GM19238 (cell line): ENCODE results near the gene STK40.

ENCODE experiments used
- DNase-seq: peaks from one replicate; pipeline ENCODE4 v3.0.0; 2011; ENCODE audit warnings: low spot score; ENCODE audit not compliant: insufficient read length

STK40 gene, protein sequence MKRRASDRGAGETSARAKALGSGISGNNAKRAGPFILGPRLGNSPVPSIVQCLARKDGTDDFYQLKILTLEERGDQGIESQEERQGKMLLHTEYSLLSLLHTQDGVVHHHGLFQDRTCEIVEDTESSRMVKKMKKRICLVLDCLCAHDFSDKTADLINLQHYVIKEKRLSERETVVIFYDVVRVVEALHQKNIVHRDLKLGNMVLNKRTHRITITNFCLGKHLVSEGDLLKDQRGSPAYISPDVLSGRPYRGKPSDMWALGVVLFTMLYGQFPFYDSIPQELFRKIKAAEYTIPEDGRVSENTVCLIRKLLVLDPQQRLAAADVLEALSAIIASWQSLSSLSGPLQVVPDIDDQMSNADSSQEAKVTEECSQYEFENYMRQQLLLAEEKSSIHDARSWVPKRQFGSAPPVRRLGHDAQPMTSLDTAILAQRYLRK

DNA sequence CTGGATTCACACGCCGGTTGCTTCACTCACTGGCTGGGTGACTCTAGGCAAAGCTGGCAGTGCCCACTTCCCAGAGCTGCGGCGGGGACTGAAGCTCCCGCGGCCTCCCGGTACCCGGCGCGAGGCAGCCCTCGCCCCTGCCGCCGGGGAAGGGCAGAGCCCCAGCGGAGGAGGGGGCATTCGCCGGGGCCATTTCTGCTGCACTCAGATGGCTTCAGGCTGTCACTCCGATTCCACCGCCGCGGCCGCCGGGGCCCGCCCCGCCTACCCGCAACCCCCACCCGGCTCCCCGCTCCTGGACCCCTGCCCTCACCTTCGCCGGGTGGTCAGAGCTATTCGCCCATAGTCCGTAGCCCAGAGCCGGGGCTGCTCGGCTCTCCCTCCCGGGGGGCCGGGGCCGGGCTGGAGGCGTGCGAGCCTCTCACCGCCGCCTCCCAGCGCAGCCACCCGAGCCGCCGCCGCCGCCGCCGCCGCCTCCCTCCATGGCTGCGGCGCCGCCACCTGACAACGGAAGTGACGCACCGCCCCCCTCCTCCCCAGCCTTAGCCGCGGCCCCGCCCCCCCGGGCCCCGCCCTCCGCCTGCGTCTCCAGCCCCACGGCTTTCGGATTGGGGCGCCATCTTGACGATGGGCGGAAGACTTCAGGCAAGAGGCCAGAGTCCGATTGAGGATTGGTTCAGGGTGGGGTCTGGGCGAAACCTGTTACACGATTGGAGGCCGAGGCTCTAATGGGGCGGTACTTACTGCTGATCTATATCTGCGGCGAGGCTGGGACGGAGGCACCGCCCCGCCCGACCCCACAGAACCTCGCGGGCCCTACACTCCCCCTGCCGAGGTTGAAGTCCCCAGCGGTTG, at the start of gene STK40:
Gene STK40, minus strand, starts transcription at position 515 of the 855 bp plus-strand sequence. CDS start 24,592 bp downstream, outside the sequence.
- DNase-seq = peak; percentile 90

DNA sequence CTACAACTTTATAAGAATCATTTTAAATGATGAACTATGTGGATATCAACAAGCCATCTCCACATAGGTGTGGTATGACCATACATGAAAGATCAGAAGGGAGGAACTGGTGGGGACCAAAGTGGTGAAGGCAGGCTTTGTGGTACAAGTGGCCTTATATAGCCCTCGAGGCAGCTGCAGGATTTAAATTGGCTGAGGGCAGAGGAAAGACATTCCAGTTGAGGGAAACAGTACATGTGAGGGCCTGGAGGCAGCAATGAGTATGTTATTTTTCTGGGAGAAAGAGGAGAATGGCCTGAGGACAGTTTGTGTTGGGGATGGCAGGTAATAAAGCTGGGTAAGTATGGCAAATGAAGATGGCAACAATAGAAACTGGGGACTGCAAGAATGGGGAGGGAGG, 47.4 kb upstream of the STK40 start:
- no peak for DNase-seq

DNA sequence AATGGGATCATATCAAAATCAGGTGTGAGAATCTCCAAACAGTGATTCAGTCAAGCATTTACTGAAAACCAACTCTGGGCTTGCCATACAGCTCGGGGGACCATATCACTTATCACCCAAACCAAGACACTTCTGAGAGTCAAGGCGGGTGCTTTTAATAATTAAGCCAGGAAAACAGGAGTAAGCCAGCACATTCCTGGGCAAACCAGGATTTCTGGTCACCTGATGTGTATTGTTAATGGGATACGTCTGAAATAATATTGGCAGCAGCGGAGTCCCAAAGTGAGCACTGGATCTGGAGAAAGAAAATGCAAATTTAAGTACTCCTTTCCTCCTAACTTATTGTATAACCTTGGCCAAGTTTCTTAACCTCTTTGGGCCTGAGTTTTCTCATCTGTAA, 46.9 kb upstream of the STK40 start:
- no peak for DNase-seq

DNA sequence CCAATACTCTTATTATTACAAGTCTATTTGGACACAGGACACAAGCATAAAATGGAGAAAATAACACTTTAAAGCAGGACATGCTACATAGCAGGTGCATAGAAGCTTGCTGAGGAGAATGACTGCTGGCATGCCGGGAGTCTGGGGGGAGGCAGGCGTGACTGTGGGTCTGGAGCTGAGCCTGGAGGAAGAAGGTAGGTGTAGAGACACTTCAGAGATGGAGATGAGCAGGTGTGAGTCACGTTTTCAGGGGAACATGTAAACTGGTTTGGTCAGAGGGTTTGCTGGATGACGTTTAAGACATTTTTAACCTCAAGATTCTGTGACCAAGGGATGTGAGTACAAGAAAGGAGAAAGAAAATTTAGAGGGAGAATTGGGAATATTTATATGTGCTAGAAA, 40.1 kb upstream of the STK40 start:
- DNase-seq = no peak

DNA sequence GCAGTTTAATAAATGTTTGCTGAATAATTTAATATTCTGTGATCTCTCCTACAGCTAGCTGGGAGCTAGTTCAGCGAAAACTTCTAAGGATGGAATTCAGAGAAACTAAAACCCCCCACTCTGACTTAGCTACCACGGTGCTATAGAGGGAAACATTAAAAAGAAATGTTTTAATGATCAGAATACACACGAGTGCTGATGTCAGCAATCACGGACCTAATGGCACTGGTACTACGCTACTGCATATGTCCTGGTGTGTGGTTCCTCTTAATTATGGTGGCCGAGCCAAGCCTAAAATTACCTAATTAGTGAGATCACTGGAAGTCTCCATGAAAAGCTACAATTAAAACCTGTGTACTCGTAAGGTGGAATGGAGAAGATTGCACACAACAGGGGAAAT, 35.9 kb upstream of the STK40 start:
- DNase-seq = no peak

DNA sequence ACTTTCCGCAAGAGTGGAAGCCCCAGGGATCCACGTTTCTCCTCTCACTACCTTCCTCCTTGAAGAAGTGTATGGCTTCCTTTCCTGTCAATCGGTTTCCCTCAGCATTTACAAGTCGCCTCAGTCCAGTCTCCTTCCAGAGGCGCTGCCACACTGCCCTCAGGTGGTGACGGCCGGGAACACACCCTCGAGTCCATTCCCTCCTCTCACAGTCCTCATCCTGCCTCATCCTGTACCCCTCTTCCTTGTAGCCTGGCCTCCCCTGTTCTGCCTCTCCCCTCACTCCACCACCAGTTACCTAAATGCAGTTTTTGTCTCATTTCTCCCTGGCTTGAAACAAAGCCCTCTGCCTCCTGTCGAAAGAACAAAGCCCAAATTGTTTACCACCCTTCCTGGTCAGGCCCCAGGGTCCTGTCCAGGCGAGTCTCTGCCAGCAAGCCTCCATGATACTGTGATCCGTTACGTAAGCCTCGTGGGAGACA, 35.2 kb upstream of the STK40 start:
- peak; percentile 69 for DNase-seq

DNA sequence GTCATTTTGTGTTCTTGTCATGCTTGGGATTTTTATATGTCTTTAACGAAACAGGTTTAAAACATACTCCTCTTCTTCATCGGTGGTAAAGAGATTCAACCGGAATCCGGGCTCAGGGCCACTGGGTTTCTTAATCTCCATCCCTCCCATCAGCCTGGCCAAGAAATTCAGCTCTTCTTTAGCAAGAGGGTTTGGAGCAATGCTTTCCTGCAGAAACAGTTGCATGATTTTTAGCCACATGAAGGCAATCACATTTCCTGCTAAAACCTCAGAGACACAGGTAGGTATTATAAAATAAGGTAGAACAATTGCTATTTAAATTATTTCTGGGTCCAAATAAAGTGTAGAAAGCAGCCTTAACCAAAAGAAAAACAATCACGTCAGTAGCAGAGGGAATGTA, 34.7 kb upstream of the STK40 start:
- no peak for DNase-seq

DNA sequence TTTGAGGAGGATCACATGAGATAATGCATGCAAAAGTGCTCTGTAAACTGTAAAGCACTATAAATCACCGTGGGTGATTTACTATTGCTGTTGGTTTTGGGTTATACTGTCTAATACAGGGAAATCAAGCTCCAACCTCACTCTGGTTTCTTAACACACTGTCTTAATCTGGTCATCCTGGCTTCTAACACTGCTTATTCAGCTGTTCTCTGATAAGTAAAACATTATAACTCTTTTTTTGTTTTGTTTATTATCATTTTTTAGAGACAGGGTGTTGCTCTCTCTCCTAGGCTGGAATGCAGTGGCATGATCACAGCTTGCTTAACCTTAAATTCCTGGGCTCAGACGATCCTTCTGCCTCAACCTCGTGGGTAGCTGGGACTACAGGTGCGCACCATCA, 33.8 kb upstream of the STK40 start:
- DNase-seq = no peak

DNA sequence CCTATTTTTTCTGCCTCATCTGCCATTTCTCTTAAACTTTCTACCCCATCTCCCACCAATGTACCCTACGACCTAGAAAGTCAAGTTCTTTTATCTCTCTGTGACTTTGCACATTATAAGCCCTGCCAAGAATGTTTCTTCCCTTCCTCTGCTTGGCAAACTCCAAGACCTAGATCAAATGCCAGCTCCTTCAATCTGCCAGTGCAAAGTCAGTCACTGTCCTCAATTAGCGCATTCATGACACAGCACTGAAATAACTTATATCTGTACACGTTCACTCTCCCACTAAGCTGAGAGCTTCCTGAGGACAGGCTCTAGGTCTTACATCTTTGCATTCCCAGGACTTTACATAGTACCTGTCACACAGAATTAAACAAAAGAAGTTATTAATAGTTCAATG, 33.4 kb upstream of the STK40 start:
- no peak for DNase-seq

DNA sequence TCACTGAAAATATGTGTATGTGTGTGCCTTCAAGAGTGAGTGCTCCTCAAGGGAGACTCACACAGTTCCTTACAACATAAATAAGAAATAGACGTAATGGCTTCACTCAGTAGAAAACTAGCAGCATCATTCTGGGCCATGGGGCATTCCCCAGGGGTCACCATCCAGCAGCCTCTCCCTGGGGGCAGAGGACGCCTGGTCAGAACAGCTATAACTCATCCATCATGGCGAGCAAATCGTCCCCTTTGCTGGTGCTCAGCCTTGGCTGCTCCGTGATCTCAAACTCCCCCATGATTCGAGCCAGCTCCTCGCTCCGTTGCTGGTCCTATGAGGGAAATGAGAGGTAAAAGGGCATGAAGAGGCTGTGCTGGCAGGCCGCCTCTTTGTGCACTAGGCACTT, 32.2 kb upstream of the STK40 start:
- no peak for DNase-seq

DNA sequence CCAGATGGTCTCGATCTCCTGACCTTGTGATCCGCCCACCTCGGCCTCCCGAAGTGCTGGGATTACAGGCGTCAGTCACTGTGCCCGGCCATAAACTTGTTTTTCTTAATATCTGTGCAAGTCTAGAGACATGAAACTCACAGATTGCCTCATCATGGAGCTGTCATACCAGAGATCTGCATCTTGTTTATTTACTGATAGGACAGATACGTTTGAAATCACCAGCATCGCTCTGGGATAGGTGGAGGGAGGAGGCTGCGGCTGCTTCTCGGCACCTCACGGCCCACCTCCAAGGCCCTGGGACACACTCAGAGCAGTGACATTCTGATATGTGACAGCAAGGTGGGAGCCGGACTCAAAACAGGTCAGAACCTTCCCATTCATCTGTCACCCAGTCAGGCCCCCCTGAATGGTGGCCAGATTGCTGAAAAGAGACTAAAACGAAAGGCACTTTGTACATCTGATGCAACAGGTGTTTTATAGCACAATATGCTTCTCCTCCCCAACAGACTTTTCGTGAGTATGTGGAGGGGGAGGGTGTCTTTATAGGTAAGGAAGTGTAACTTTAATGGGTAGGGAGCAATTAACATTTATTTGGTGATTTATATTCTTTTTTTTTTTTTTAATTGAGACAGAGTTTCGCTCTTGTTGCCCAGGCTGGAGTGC, 30.1 kb upstream of the STK40 start:
- no peak for DNase-seq

DNA sequence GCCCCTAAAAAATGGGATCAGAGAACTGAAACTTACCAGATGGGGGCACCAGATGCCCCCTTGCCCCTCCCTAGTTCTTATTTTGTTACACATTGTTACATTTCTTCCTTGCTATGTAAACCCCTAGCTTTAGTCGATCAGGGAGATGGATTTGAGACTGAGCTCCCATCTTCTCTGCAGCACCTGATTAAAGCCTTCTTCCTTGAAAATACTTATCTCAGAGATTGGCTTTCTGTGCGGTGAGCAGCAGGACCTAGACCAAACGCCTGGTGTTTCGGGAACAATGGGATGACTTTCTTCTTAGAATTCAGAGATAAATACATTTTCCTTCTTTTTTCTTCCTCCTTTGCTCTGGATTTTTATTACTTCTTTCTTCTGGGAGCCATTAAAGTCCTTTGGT, 28.7 kb upstream of the STK40 start:
- DNase-seq = no peak

DNA sequence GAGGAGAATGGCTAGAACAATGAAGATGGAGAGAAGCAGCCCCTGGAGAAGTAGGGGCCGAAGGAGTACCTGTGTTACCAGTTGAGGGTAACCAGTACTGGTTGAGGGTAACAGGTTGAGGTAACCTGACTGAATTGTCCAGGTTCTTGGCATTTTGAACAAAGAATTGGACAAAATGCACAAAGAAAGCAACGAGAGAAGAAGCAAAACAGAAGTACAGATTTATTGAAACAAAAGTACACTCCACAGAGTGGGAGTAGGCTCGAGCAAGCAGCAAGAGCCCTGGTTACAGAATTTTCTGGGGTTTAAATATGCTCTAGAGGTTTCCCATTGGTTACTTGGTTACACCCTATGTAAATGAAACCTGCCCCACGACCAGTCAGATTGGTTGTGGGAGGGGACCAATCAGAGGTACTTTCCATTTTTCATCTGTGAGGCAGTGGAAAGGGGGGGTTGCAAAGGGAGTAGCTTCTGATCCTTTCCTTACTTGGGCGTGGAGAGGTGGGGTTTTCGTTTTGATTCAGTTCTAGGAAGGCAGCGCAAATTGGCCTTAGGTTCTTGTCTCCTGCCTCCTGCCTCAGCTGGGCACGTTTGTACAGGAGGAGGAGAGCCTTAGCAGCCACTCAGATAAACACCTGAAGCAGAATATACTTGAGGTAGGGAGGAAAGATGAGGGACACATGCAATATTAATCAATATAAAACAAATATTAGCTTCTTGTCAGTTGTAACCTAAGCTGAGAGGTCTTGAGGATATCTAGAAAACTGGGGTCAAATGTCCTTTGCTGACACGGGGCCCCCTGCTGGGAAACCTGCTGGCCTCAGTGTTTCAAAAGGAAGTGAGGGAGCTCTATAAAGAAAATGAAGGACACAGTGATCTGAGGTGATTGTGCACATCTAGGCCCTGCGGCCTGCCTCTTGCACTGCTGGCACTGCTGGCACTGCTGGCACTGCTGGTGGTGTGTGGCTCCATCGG, 26.2 kb upstream of the STK40 start:
- no peak for DNase-seq

DNA sequence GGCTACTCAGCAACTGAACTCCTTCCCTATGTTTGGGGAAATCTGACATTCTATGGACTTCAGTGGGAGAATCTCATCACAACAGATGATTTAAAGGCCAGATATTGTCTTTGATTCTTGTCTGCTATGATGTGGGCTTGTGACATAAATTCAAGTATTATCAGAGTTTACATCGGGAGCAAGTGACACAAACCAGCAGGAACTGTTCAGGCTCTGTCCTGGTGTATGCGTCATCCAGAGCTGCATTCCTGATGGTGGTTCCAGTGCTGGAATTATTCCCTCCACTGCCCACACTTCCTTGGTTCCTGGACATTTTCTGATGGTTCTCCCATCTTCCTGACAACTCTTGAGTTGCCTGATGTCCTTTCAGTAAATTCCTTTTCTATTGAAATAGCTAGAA, 22.8 kb upstream of the STK40 start:
- no peak for DNase-seq

DNA sequence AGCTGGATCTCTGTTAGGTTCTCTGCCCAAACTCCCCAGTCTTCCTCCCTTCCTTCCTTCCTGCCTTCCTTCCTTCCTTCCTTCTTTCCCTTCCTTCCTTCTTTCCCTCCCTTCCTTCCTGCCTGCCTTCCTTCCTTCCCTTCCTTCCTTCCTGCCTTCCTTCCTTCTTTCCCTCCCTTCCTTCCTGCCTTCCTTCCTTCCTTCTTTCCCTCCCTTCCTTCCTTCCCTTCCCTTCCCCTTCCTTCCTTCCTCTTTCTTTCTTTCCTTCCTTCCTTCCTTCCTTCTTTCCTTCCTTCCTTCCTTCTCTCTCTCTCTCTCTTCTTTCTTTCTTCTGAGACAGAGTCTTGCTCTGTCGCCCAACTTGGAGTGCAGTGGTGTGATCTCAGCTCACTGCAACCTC, 20.7 kb upstream of the STK40 start:
- no peak for DNase-seq

DNA sequence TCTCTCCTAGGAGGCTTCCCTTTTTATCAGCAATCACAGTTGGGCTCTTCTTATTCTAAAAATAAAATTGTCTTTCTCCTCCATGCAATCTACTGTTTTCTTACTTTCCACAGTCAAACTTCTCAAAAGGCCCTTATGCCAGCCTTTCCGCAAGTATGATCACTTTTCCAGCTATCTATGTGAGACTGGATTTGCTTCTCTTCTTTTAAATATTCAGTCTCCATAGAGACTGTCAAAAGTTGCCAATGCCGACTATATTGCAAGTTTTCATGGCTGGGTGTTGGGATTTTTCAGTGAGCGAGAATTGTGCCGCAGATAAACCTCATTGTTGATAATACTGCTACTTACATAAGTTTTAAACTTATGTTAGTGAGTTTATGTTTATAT, 16.8 kb upstream of the STK40 start:
- DNase-seq = no peak

DNA sequence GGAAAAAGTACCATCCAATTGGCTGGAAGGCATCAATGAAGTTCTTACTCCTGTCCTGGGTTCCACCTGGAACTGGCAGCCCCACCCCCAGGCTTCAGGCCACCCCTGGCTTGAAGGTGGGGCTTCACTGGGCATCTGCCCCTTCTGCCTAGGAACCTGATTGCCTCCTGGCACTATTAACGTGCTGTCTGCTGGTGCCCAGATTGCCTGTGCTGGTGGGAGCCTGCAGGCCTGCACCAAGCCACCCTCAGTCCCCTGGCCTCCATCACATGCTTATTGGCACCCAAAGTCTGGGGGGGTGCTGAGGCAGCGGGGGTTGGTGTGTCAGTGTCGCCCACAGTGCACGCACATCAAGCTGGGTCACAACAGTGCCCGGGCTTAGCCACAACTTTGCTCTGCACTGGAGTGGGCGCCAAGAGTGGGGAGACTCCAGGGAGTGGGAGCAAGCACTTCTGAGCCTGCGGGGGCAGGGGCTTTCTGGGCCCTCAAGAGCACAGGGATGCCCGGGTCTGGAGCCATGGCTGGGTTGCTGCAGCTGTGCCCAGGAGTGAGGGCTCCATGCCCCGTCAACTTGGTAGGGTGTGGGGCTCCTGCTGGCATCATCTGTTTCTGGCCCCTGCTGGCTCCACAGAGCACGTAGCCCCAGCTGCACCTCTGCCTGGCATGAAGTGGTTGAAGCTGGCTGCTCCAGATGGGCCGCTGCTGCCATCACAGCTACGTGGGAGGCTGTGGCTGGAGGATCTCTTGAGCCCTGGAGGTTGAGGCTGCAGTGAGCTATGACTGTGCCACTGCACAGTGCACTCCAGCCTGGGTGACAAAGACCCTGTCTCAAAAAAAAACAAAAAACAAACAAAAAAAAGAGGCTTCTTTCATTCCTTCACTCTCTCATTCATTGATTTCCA, 16.1 kb upstream of the STK40 start:
- DNase-seq = no peak

DNA sequence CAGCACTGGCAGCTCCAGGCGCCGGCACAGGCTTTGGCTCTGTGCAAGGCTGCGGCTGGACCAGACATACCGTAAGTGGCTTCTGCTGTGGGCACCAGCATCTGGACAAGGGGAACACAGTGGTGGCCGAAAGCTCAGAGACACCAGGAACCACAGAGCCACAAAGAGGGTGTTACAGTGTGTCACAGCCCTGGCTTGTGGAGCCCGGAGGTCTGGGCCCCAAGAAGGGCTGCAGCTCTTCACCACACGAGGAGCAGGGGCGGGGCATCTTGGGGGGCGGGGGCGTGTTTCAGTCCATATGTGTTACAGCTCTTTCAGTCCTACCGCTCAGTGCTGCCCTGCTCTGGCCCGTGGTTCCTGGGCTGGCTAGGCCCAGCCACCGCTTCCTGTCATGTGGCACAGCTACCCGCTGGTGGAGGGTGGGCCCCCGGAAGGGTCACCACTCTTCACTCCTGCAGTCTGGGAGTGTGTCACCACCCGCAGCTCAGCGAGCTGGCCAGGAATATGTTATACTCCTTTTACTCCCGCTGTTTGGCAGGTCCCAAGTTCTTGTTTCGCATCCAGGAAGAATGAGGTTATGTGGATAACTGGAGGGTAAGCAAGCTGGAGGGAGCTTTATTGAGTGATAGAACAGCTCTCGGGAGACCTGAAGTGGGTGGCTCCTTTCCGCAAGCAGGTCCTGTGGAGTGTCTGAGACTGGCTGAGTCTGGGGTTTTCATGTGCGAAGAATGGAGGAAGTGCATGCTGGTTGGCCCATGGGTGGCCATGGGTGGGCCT, 15.3 kb upstream of the STK40 start:
- no peak for DNase-seq

DNA sequence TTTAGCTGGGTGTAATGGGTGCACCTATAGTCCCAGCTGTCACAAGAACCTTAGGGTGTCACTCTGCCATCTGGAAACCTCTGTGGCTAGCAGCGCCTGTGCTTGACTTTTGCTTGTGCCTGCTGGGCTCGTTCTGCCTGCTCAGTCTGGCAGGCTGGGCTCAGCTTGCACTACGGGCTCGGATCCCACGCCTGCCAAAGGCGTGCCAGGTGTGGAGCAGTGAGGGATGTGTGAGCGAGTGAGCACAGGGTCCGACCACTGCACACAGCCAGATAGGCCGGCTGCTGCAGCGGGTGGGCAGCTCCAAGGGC, 14.7 kb upstream of the STK40 start:
- no peak for DNase-seq
